Left ventricle myocardium inferior (tissue), 1 donor: Measurements from ENCODE around the gene AMZ1. TPM values are rescaled to one million over a fixed set of nuclear protein-coding genes. Genes with fewer than 3 reads are reported as not detected.

Experiments used
- DNase-seq: peaks from one replicate; pipeline ENCODE4 v3.0.0-alpha.2; 2020
- H3K27ac ChIP-seq: fragments of 200-600 bp; replicated peaks from 2 replicates; pipeline ENCODE4 v1.8.0; 2021
- H3K27me3 ChIP-seq: fragments of 200-600 bp; 2 replicates; pipeline ENCODE4 v1.8.0; 2021; ENCODE audit warnings: low read depth
- H3K36me3 ChIP-seq: fragments of 200-600 bp; 2 replicates; pipeline ENCODE4 v1.8.0; 2021
- H3K4me1 ChIP-seq: fragments of 200-600 bp; 2 replicates; pipeline ENCODE4 v1.8.0; 2021
- H3K4me3 ChIP-seq: fragments of 200-600 bp; 2 replicates; pipeline ENCODE4 v1.8.0; 2021; ENCODE audit warnings: mild to moderate bottlenecking, moderate library complexity
- H3K9me3 ChIP-seq: fragments of 200-600 bp; replicated peaks from 2 replicates; pipeline ENCODE4 v1.8.0; 2021
- intact Hi-C: fragments of 100-400 bp; cut with micrococcal nuclease; formaldehyde crosslinking; loops from one replicate; pipeline ENCODE4 v1.11.0; 2022
- total RNA-seq: library from RNA; stranded (reverse); fragmentation: NEBNext Ultra II Directional; extraction: Animal tissue kit (Norgen Biotek cat#: 25700); gene quantifications from one replicate; pipeline ENCODE4 v1.2.1, GENCODE V29; 2021
- TF ChIP-seq, protein P1 (sequence below): fragments of 200-600 bp; IDR thresholded peaks from 2 replicates; pipeline ENCODE4 v1.8.0; 2021; ENCODE audit warnings: antibody characterized with exemption, mild to moderate bottlenecking, borderline replicate concordance
- donor health status: DM: no; HTN: yes; CAD: no; lungs with severe emphysema.

The AMZ1 gene
- total RNA-seq, 1 donor from 2014 or later: 0.11 TPM

DNA sequence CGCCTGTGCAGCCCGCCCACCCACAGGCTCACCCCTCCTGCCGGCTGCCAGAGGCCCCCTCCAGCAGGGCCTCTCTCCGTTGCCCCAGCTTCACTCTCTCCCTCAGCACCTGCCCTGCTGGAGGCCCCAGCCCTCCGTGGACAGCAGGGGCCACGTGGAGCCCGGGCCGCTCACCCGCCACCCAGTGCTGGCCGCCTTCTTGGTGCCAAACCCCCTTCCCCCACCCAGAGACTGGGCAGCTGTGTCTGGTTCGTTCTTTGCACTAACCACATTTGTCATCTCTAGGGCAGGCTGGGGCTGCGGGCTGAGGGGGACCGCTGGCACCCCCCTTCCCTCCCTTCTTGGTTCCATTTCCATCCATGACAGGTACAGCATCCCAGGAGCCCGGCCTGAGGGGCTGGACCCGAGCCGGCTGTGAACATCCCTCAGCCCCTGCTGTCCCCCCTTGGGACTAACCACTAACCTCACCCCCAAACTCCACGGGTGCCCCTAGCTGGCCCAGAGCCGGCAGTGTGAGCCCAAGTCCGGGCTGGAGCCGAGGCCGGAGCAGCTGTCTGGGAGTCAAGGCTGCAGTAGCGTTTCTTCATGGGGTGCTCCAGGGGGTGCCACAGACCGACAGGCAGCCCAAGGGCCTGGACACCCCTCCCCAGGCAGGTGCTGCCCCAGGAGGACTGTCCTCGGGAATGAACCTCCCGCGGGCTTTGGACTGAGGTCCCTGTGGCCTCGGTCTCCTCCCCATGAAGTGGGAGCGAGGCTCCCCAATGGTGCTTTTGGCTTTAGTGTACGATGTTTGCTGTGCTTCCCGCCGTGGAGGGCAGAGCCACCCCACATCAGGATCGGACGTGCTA lies 25.5 kb upstream of the AMZ1 start:
- no peak overlapping the region for H3K4me3 ChIP-seq
- DNase-seq: no peak
- intact Hi-C loops: no loop called here
- no peaks in the 10 kb centered on the region for H3K27me3 ChIP-seq
- H3K27ac ChIP-seq: peak overlapping the region; percentile 63
- peaks cover 12% of the 10 kb centered on the region for H3K36me3 ChIP-seq
- TF ChIP-seq, protein P1, sequence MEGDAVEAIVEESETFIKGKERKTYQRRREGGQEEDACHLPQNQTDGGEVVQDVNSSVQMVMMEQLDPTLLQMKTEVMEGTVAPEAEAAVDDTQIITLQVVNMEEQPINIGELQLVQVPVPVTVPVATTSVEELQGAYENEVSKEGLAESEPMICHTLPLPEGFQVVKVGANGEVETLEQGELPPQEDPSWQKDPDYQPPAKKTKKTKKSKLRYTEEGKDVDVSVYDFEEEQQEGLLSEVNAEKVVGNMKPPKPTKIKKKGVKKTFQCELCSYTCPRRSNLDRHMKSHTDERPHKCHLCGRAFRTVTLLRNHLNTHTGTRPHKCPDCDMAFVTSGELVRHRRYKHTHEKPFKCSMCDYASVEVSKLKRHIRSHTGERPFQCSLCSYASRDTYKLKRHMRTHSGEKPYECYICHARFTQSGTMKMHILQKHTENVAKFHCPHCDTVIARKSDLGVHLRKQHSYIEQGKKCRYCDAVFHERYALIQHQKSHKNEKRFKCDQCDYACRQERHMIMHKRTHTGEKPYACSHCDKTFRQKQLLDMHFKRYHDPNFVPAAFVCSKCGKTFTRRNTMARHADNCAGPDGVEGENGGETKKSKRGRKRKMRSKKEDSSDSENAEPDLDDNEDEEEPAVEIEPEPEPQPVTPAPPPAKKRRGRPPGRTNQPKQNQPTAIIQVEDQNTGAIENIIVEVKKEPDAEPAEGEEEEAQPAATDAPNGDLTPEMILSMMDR: no peak
- peaks cover 33% of the 10 kb centered on the region for H3K4me1 ChIP-seq
- H3K9me3 ChIP-seq: peaks cover 5% of the 10 kb centered on the region

DNA sequence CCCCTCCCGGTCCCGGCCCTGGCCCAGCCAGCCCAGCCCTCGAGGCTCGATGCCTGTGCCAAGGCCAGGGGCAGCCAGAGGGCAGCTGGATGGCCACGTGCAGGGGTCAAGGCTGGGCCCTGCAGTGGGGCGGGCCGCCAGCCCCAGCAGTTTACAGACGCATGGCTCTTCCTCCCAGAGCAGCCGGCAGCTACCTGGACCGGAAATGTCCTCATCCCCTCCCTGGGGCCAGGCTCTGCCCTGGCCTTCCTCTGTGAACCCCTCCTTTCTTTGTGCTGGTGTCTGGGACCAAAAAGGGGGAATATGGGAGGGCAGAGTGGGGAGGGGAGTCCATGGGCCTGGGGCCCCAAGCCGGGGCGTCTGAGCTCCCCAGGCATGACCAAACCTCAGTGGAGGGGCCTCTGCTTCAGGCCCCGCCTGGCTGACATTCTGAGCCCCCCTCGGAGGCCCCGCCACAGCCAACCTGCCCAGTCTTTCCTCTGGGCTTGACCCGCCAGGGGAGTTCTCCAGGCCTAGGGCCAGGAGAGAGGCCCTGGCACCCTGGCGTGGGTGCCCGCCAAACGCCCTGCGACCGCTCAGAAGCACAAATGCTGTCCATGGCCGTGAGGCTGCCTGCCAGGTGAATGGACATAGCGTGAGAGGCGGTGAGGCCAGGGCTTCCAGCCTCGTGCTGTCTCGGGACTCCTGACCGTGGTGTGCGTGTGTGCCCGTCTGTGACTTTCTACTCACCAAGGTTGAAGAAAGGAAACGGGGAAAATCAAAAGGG lies 24.7 kb upstream of the AMZ1 start:
- Histone ChIP-seq H3K36me3 (peaks cover 4% of the 10 kb centered on the region), H3K9me3 (peaks cover 5% of the 10 kb centered on the region), H3K4me1 (peaks cover 33% of the 10 kb centered on the region), H3K27ac (peak overlapping the region; percentile 63), H3K27me3 (no peaks in the 10 kb centered on the region), H3K4me3 (no peak overlapping the region)
- intact Hi-C loops: no loop called here
- DNase-seq: peak; percentile 59
- TF ChIP-seq, protein P1: no peak

DNA sequence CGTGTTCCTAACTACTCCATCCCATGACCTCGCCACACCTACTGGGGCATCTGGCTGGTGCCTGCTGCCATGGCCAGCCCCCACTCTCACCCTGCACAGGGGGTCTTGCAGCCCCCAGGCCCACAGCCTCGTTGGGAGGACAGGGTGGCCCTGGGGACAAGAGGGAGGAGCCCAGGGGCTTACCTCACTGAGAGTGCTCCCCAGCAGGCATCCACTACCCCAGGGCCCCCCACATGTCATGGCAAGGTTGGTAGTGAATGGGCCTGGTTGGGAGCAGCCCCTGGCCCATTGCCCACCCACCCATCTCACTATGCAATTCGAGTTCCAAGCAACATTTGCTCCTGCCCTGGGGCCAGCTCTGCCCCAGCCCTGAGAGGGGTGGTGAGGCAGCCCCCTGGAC lies 24.0 kb upstream of the AMZ1 start:
- H3K27ac ChIP-seq: no peak overlapping the region

DNA sequence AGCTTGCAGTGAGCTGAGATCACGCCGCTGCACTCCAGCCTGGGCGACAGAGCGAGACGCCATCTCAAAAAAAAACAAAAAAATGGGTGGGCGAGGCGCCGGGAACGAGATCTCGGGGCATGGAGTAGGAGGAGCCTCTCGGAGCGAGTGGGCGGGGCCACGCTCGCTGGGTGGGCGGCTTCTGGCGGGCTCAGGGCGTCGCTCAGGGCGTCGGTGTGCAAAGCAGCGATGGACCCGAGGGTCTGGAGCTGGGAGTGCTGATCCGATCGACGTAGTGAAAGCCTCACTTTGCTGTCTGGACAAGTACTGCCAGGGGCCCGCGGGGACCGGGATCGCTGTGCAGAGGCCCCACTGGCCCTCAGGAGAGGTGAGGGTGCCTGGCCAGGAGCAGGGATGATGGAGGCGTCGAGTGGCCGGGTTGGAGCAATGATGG lies 22.6 kb upstream of the AMZ1 start:
- no peak overlapping the region for H3K4me3 ChIP-seq
- no peak overlapping the region for H3K27ac ChIP-seq
- H3K4me1 ChIP-seq: peaks cover 33% of the 10 kb centered on the region
- DNase-seq: no peak
- H3K9me3 ChIP-seq: peaks cover 5% of the 10 kb centered on the region
- H3K36me3 ChIP-seq: no peaks in the 10 kb centered on the region
- intact Hi-C loops: no loop called here
- peaks cover 8% of the 10 kb centered on the region for H3K27me3 ChIP-seq
- TF ChIP-seq, protein P1: no peak

More for the DNA sequence above, 24.0 kb upstream of the AMZ1 start:
- Histone ChIP-seq H3K27me3 (no peaks in the 10 kb centered on the region), H3K4me1 (peaks cover 33% of the 10 kb centered on the region), H3K36me3 (no peaks in the 10 kb centered on the region), H3K9me3 (peaks cover 5% of the 10 kb centered on the region), H3K4me3 (no peak overlapping the region)
- TF ChIP-seq, protein P1: no peak
- intact Hi-C loops: no loop called here
- DNase-seq: no peak

DNA sequence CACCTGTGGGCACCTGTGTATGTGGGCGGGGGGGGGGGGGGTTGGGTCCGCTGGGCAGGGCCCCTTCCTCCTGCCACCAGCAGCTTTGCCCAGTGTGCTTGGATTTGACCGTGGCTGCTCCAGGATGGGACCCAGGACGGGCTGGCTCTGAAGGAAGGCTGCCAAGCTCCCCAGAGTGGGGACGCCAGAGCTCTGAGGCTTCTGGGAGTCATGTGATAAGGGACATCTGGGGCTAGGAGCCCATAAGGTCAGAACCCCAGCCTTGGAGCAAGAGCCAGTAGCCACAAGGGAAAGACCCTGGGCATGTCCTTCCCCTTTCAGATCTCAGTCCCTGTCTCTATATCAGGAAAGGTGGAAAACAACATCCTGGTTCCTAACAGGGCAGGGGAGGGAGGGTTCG lies 21.8 kb upstream of the AMZ1 start:
- H3K9me3 ChIP-seq: peaks cover 5% of the 10 kb centered on the region
- intact Hi-C loops: no loop called here
- no peak for DNase-seq
- peaks cover 38% of the 10 kb centered on the region for H3K4me1 ChIP-seq
- no peak overlapping the region for H3K27ac ChIP-seq
- peaks cover 16% of the 10 kb centered on the region for H3K27me3 ChIP-seq
- no peaks in the 10 kb centered on the region for H3K36me3 ChIP-seq
- TF ChIP-seq, protein P1: no peak
- no peak overlapping the region for H3K4me3 ChIP-seq
